Hepatocyte (in vitro differentiated cells): ENCODE results near the gene IDH1. TPM values are rescaled to one million over a fixed set of nuclear protein-coding genes. Genes with fewer than 3 reads are reported as not detected.

ENCODE experiments used
- DNase-seq: peaks from one replicate; pipeline ENCODE4 v3.0.0-alpha.2; 2016; ENCODE audit warnings: low spot score
- H2AFZ ChIP-seq: fragments of 200-600 bp; sonication (generic); 2 replicates; pipeline ENCODE4 v1.6.0; 2016; ENCODE audit warnings: antibody characterized with exemption, mild to moderate bottlenecking
- H3K27ac ChIP-seq: fragments of 200-600 bp; sonication (generic); 2 replicates; pipeline ENCODE4 v1.5.1; 2016; ENCODE audit warnings: mild to moderate bottlenecking
- H3K27me3 ChIP-seq: fragments of 200-600 bp; sonication (generic); 2 replicates; pipeline ENCODE4 v1.6.1; 2016
- H3K36me3 ChIP-seq: fragments of 200-600 bp; sonication (generic); replicated peaks from 2 replicates; pipeline ENCODE4 v1.5.1; 2016; ENCODE audit warnings: low read depth; ENCODE audit not compliant: insufficient read depth
- H3K4me1 ChIP-seq: fragments of 200-600 bp; sonication (generic); 2 replicates; pipeline ENCODE4 v1.5.1; 2016; ENCODE audit warnings: mild to moderate bottlenecking, moderate library complexity; ENCODE audit not compliant: insufficient read depth
- H3K4me2 ChIP-seq: fragments of 200-600 bp; sonication (generic); 2 replicates; pipeline ENCODE4 v1.6.0; 2016
- H3K4me3 ChIP-seq: fragments of 200-600 bp; sonication (generic); 2 replicates; pipeline ENCODE4 v1.5.1; 2016; ENCODE audit warnings: mild to moderate bottlenecking
- H3K79me2 ChIP-seq: fragments of 200-600 bp; sonication (generic); 2 replicates; pipeline ENCODE4 v1.6.0; 2017; ENCODE audit warnings: mild to moderate bottlenecking
- H3K9me2 ChIP-seq: fragments of 200-600 bp; sonication (generic); replicated peaks from 2 replicates; pipeline ENCODE4 v1.6.0; 2017; ENCODE audit warnings: mild to moderate bottlenecking; ENCODE audit not compliant: insufficient read depth
- H3K9me3 ChIP-seq: fragments of 200-600 bp; sonication (generic); 2 replicates; pipeline ENCODE4 v1.5.1; 2016; ENCODE audit warnings: low read depth, mild to moderate bottlenecking
- H4K20me1 ChIP-seq: fragments of 200-600 bp; sonication (generic); 2 replicates; pipeline ENCODE4 v1.6.0; 2016; ENCODE audit warnings: mild to moderate bottlenecking; ENCODE audit not compliant: insufficient read depth, poor library complexity, severe bottlenecking
- CTCF ChIP-seq: fragments of 200-600 bp; sonication (generic); IDR thresholded peaks from 2 replicates; pipeline ENCODE4 v1.5.1; 2016; ENCODE audit warnings: antibody characterized with exemption, mild to moderate bottlenecking; ENCODE audit not compliant: poor library complexity
- EZH2 ChIP-seq: fragments of 200-600 bp; sonication (generic); IDR thresholded peaks from 2 replicates; pipeline ENCODE4 v1.6.1; 2016; ENCODE audit warnings: antibody characterized with exemption, mild to moderate bottlenecking, borderline replicate concordance
- EZH2phosphoT487 ChIP-seq: fragments of 200-600 bp; sonication (generic); IDR thresholded peaks from one replicate; pipeline ENCODE4 v1.6.1; 2018; ENCODE audit warnings: antibody characterized with exemption, mild to moderate bottlenecking, low read depth, moderate library complexity; ENCODE audit not compliant: unreplicated experiment, severe bottlenecking
- WGBS: methylation state at CpG from one replicate; pipeline ENCODE4 v1.1.6; 2016; ENCODE audit warnings: low lambda C conversion rate; ENCODE audit errors: missing lambda C conversion rate; 5-methylcytosine and 5-hydroxymethylcytosine counted together
- polyA plus RNA-seq: library from polyadenylated mRNA; unstranded; fragments of >200 nt; fragmentation: Nextera tagmentation; extraction: Ambion mirVana; gene quantifications from 2 replicates; pipeline ENCODE4 v1.2.1, GENCODE V29; 2016
- total RNA-seq: library from RNA; depleted of rRNA; stranded (reverse); fragments of >200 nt; gene quantifications from 2 replicates; pipeline ENCODE4 v1.2.3, GENCODE V29; 2014

Gene IDH1
- total and polyA plus RNA-seq, 2 experiments from 2014 or later, result 263 to 411 TPM

GRCh38 chr2:208245746-208246145 lies 9.1 kb downstream of the IDH1 start:
- Histone ChIP-seq H4K20me1 (no peaks in the 10 kb centered on the region), H3K79me2 (peaks cover 10% of the 10 kb centered on the region), H3K9me3 (no peaks in the 10 kb centered on the region), H3K4me2 (no peak overlapping the region), H3K36me3 (no peaks in the 10 kb centered on the region), H3K27me3 (no peaks in the 10 kb centered on the region), H3K27ac (no peak overlapping the region), H3K4me1 (peaks cover 4% of the 10 kb centered on the region), H2AFZ (no peak overlapping the region), H3K9me2 (no peaks in the 10 kb centered on the region), H3K4me3 (no peak overlapping the region)
- 97% methylated on average over 3 of the region's 3 CpGs for WGBS
- no peak for DNase-seq
- no peak for TF ChIP-seq EZH2
- TF ChIP-seq CTCF, result no peak
- TF ChIP-seq EZH2phosphoT487, result no peak

- no peak for TF ChIP-seq EZH2
- no peak for TF ChIP-seq CTCF
- TF ChIP-seq EZH2phosphoT487, result no peak
- peaks cover 5% of the 10 kb centered on the region for H3K79me2 ChIP-seq
- no peaks in the 10 kb centered on the region for H3K36me3 ChIP-seq
Measured at GRCh38 chr2:208244422-208244821, 10.4 kb downstream of the IDH1 start.

GRCh38 chr2:208240619-208241209 lies 14.2 kb downstream of the IDH1 start:
- no peak for TF ChIP-seq EZH2
- TF ChIP-seq EZH2phosphoT487, result no peak
- TF ChIP-seq CTCF, result no peak
- H2AFZ ChIP-seq, result no peak overlapping the region
- no peaks in the 10 kb centered on the region for H3K9me3 ChIP-seq
- no peaks in the 10 kb centered on the region for H4K20me1 ChIP-seq
- no peak overlapping the region for H3K4me3 ChIP-seq
- no peaks in the 10 kb centered on the region for H3K36me3 ChIP-seq
- H3K79me2 ChIP-seq, result no peaks in the 10 kb centered on the region
- no peak for DNase-seq
- peak overlapping the region; percentile 24 for H3K4me2 ChIP-seq
- peaks cover 7% of the 10 kb centered on the region for H3K4me1 ChIP-seq
- 81% methylated on average over 3 of the region's 3 CpGs for WGBS
- H3K9me2 ChIP-seq, result no peaks in the 10 kb centered on the region
- no peaks in the 10 kb centered on the region for H3K27me3 ChIP-seq
- peak overlapping the region; percentile 21 for H3K27ac ChIP-seq

More at GRCh38 chr2:208244422-208244821, 10.4 kb downstream of the IDH1 start:
- Histone ChIP-seq H3K27me3 (no peaks in the 10 kb centered on the region), H2AFZ (no peak overlapping the region), H3K4me1 (peaks cover 12% of the 10 kb centered on the region), H3K27ac (no peak overlapping the region), H3K4me2 (no peak overlapping the region), H3K4me3 (no peak overlapping the region), H3K9me3 (no peaks in the 10 kb centered on the region), H3K9me2 (no peaks in the 10 kb centered on the region), H4K20me1 (no peaks in the 10 kb centered on the region)
- no peak for DNase-seq
